HepG2 (cell line): ENCODE measurements around the gene QDPR. TPM values are rescaled to one million over a fixed set of nuclear protein-coding genes. Genes with fewer than 3 reads are reported as not detected.
A peak's percentile ranks its signal among the peaks of the same experiment; 100 is the strongest.

ENCODE experiments used
- CENPX ChIP-seq: sonication (generic); formaldehyde crosslinking; IDR thresholded peaks from 2 replicates; pipeline ENCODE4 v1.9.0; 2021; ENCODE audit warnings: mild to moderate bottlenecking, missing genetic modification reagents, moderate library complexity
- FIP1L1 ChIP-seq: fragments of 200-400 bp; formaldehyde crosslinking; IDR thresholded peaks from 2 replicates; pipeline ENCODE4 v1.6.1; 2018; ENCODE audit warnings: low read depth, mild to moderate bottlenecking, low read length, moderate library complexity, borderline replicate concordance; ENCODE audit not compliant: insufficient read depth
- HDAC1 ChIP-seq: sonication (generic); formaldehyde crosslinking; IDR thresholded peaks from 2 replicates; pipeline ENCODE4 v1.5.1; 2020; ENCODE audit warnings: mild to moderate bottlenecking, missing genetic modification reagents
- HIC2 ChIP-seq: sonication (generic); formaldehyde crosslinking; IDR thresholded peaks from 2 replicates; pipeline ENCODE4 v1.9.0; 2022; ENCODE audit warnings: low read depth, missing genetic modification reagents
- KDM4B ChIP-seq: sonication (generic); formaldehyde crosslinking; IDR thresholded peaks from 2 replicates; pipeline ENCODE4 v1.4.0; 2020; ENCODE audit warnings: missing genetic modification reagents
- MIER3 ChIP-seq: IDR thresholded peaks from 2 replicates; pipeline ENCODE4 v1.6.1; 2016; ENCODE audit warnings: missing compliant biosample characterization, borderline replicate concordance
- NRL ChIP-seq: sonication (generic); formaldehyde crosslinking; IDR thresholded peaks from 2 replicates; pipeline ENCODE4 v1.5.0; 2020; ENCODE audit warnings: missing genetic modification reagents, mild to moderate bottlenecking, moderate library complexity, borderline replicate concordance
- PAWR ChIP-seq: sonication (generic); formaldehyde crosslinking; IDR thresholded peaks from 2 replicates; pipeline ENCODE4 v1.4.0; 2020; ENCODE audit warnings: missing genetic modification reagents, mild to moderate bottlenecking, borderline replicate concordance
- REPIN1 ChIP-seq: sonication (generic); formaldehyde crosslinking; IDR thresholded peaks from 2 replicates; pipeline ENCODE4 v1.8.0; 2022; ENCODE audit warnings: missing genetic modification reagents, low read depth, mild to moderate bottlenecking, borderline replicate concordance
- RXRA ChIP-seq: sonication (generic); formaldehyde crosslinking; IDR thresholded peaks from 2 replicates; pipeline ENCODE4 v1.5.1; 2020; ENCODE audit warnings: missing genetic modification reagents
- SATB2 ChIP-seq: sonication (generic); formaldehyde crosslinking; IDR thresholded peaks from 2 replicates; pipeline ENCODE4 v1.5.0; 2020; ENCODE audit warnings: missing genetic modification reagents
- TMF1 ChIP-seq: sonication (generic); formaldehyde crosslinking; IDR thresholded peaks from 2 replicates; pipeline ENCODE4 v1.8.1; 2022; ENCODE audit warnings: low read depth, missing genetic modification reagents
- ZNF232 ChIP-seq: sonication (generic); formaldehyde crosslinking; IDR thresholded peaks from 2 replicates; pipeline ENCODE4 v1.4.0; 2020; ENCODE audit warnings: missing genetic modification reagents, borderline replicate concordance
- ZNF235 ChIP-seq: sonication (generic); formaldehyde crosslinking; IDR thresholded peaks from 2 replicates; pipeline ENCODE4 v1.8.1; 2023; ENCODE audit warnings: mild to moderate bottlenecking, missing genetic modification reagents, borderline replicate concordance
- ZNF251 ChIP-seq: sonication (generic); formaldehyde crosslinking; IDR thresholded peaks from 2 replicates; pipeline ENCODE4 v1.9.0; 2021; ENCODE audit warnings: mild to moderate bottlenecking, missing genetic modification reagents
- ZNF543 ChIP-seq: sonication (generic); formaldehyde crosslinking; IDR thresholded peaks from 2 replicates; pipeline ENCODE4 v1.4.0; 2020; ENCODE audit warnings: mild to moderate bottlenecking, missing genetic modification reagents
- ZNF572 ChIP-seq: sonication (generic); formaldehyde crosslinking; IDR thresholded peaks from 2 replicates; pipeline ENCODE4 v1.5.1; 2020; ENCODE audit warnings: mild to moderate bottlenecking, missing genetic modification reagents
- ZSCAN9 ChIP-seq: IDR thresholded peaks from 2 replicates; pipeline ENCODE4 v1.6.1; 2016; ENCODE audit warnings: borderline replicate concordance
- polyA plus RNA-seq, 8 experiments: library from polyadenylated mRNA; depleted of rRNA in 3 of 8; stranded (reverse) in 7 of 8; unstranded in 1 of 8; fragments of >200 nt; fragmentation: Illumina TruSeq in 4 of 8; extraction: Trizol in 4 of 8; gene quantifications; 2 replicates each; pipeline versions ENCODE4 v1.2.1 to v1.2.3, GENCODE V29; 2011 to 2016; ENCODE audit warnings: low read depth in 4 of 8, missing spikeins in 1 of 8, mixed read lengths in 1 of 8; ENCODE audit not compliant: insufficient read depth in 1 of 8
- total RNA-seq, 5 experiments: library from RNA; depleted of rRNA; stranded (reverse); fragments of >200 nt; fragmentation: Illumina TruSeq; extraction: Trizol; gene quantifications; 2 replicates each; pipeline ENCODE4 v1.2.3, GENCODE V29; 2016; ENCODE audit warnings: low read depth in 1 of 5
- TF ChIP-seq, protein P1 (sequence below): sonication (generic); formaldehyde crosslinking; IDR thresholded peaks from 2 replicates; pipeline ENCODE4 v1.5.1; 2020; ENCODE audit warnings: mild to moderate bottlenecking, missing genetic modification reagents
- TF ChIP-seq, protein P2 (sequence below): sonication (generic); formaldehyde crosslinking; IDR thresholded peaks from 2 replicates; pipeline ENCODE4 v1.8.1; 2022; ENCODE audit warnings: mild to moderate bottlenecking, missing genetic modification reagents
- TF ChIP-seq, protein P3 (sequence below): sonication (generic); formaldehyde crosslinking; IDR thresholded peaks from 2 replicates; pipeline ENCODE4 v1.8.1; 2023; ENCODE audit warnings: mild to moderate bottlenecking, moderate library complexity, missing genetic modification reagents

The QDPR gene
- total and polyA plus RNA-seq, 2 of the 13 experiments (the other 11 are each of a cell fraction or from before 2014, with no cell fraction given): 9.9 to 95.5 TPM

- TF ChIP-seq, protein P1, sequence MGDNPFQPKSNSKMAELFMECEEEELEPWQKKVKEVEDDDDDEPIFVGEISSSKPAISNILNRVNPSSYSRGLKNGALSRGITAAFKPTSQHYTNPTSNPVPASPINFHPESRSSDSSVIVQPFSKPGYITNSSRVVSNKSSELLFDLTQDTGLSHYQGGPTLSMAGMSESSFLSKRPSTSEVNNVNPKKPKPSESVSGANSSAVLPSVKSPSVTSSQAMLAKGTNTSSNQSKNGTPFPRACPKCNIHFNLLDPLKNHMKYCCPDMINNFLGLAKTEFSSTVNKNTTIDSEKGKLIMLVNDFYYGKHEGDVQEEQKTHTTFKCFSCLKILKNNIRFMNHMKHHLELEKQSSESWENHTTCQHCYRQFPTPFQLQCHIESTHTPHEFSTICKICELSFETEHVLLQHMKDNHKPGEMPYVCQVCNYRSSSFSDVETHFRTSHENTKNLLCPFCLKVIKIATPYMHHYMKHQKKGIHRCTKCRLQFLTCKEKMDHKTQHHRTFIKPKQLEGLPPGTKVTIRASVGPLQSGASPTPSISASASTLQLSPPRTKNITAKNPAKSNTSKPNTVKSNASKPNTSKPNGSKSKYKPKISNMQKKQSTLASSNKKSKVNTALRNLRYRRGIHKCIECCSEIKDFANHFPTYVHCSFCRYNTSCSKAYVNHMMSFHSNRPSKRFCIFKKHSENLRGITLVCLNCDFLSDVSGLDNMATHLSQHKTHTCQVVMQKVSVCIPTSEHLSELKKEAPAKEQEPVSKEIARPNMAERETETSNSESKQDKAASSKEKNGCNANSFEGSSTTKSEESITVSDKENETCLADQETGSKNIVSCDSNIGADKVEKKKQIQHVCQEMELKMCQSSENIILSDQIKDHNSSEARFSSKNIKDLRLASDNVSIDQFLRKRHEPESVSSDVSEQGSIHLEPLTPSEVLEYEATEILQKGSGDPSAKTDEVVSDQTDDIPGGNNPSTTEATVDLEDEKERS (CRISPR knock-in tag): peak; percentile 94
- TF ChIP-seq NRL (CRISPR knock-in tag) (no peak), SATB2 (CRISPR knock-in tag) (0 out of 2 replicates have a peak, but pooled peaks have one; percentile 86), ZNF235 (CRISPR knock-in tag) (no peak), PAWR (no peak), HIC2 (CRISPR knock-in tag) (no peak; the same call in 1 of the 2 replicates), REPIN1 (CRISPR knock-in tag) (peak; percentile 87), ZNF232 (CRISPR knock-in tag) (peak; percentile 100), HDAC1 (CRISPR knock-in tag) (peak; percentile 98), MIER3 (CRISPR knock-in tag) (peak; percentile 84), KDM4B (CRISPR knock-in tag) (peak; percentile 81), CENPX (CRISPR knock-in tag) (no peak), TMF1 (CRISPR knock-in tag) (no peak), ZSCAN9 (CRISPR knock-in tag) (peak; percentile 90), RXRA (CRISPR knock-in tag) (peak; percentile 80; the same call in 1 of the 2 replicates), ZNF543 (no peak; the same call in 1 of the 2 replicates), FIP1L1 (no peak), ZNF572 (CRISPR knock-in tag) (no peak), ZNF251 (no peak)
- TF ChIP-seq, protein P2, sequence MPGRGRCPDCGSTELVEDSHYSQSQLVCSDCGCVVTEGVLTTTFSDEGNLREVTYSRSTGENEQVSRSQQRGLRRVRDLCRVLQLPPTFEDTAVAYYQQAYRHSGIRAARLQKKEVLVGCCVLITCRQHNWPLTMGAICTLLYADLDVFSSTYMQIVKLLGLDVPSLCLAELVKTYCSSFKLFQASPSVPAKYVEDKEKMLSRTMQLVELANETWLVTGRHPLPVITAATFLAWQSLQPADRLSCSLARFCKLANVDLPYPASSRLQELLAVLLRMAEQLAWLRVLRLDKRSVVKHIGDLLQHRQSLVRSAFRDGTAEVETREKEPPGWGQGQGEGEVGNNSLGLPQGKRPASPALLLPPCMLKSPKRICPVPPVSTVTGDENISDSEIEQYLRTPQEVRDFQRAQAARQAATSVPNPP: peak; percentile 47; the same call in 1 of the 2 replicates
- TF ChIP-seq, protein P3, sequence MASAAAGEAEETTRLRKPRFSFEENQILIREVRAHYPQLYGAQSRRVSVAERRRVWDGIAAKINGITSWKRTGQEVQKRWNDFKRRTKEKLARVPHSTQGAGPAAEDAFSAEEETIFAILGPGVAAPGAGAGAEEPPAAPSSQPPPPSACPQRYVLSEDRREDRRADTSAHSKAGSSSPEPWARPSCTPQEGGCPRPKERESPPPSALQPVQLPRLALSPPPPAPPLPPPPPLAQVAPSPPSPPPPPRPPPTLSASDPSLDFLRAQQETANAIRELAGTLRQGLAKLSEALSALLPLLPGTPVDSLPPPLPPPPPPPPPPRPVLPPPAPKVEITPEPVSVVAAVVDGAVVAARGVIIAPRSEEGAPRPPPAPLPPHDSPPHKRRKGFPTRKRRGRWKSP: peak; percentile 66; the same call in 1 of the 2 replicates
Observed at GRCh38 chr4:17558941-17559708, 47.2 kb upstream of the QDPR start (continued).
